BLaER1 (cell line): ENCODE results near the gene NUAK1.

ENCODE experiments used
- H3K27ac ChIP-seq: shearing (Covaris generic); formaldehyde crosslinking; 2 replicates; pipeline ENCODE4 v1.8.1; 2022
- H3K27me3 ChIP-seq: shearing (Covaris generic); formaldehyde crosslinking; 2 replicates; pipeline ENCODE4 v1.8.1; 2022
- H3K36me3 ChIP-seq: shearing (Covaris generic); formaldehyde crosslinking; 2 replicates; pipeline ENCODE4 v1.8.1; 2022
- H3K4me1 ChIP-seq: shearing (Covaris generic); formaldehyde crosslinking; 2 replicates; pipeline ENCODE4 v1.8.1; 2022
- H3K4me2 ChIP-seq: shearing (Covaris generic); formaldehyde crosslinking; 2 replicates; pipeline ENCODE4 v1.8.1; 2022
- H3K4me3 ChIP-seq: shearing (Covaris generic); formaldehyde crosslinking; 2 replicates; pipeline ENCODE4 v1.8.1; 2022
- H3K9ac ChIP-seq: shearing (Covaris generic); formaldehyde crosslinking; 2 replicates; pipeline ENCODE4 v1.8.1; 2022
- H3K9me3 ChIP-seq: shearing (Covaris generic); formaldehyde crosslinking; 2 replicates; pipeline ENCODE4 v1.8.1; 2022
- H4K20me1 ChIP-seq: shearing (Covaris generic); formaldehyde crosslinking; 2 replicates; pipeline ENCODE4 v1.8.1; 2022
- Cebpa-rat ChIP-seq: shearing (Covaris generic); IDR thresholded peaks from 2 replicates; pipeline ENCODE4 v1.8.1; 2022

The NUAK1 gene

GRCh38 chr12:106068296-106068695 lies 70.5 kb downstream of the NUAK1 start:
- H4K20me1 ChIP-seq = no peaks in the 10 kb centered on the region
- no peak overlapping the region for H3K4me3 ChIP-seq
- H3K4me2 ChIP-seq = no peak overlapping the region
- TF ChIP-seq Cebpa-rat = no peak
- no peaks in the 10 kb centered on the region for H3K27me3 ChIP-seq
- no peak overlapping the region for H3K9ac ChIP-seq
- no peaks in the 10 kb centered on the region for H3K36me3 ChIP-seq
- no peaks in the 10 kb centered on the region for H3K9me3 ChIP-seq
- no peak overlapping the region for H3K27ac ChIP-seq
- no peaks in the 10 kb centered on the region for H3K4me1 ChIP-seq

GRCh38 chr12:106067606-106068205 lies 71.0 kb downstream of the NUAK1 start:
- H3K4me2 ChIP-seq = no peak overlapping the region
- H3K4me1 ChIP-seq = no peaks in the 10 kb centered on the region
- H3K9me3 ChIP-seq = no peaks in the 10 kb centered on the region
- H4K20me1 ChIP-seq = no peaks in the 10 kb centered on the region
- H3K27ac ChIP-seq = no peak overlapping the region
- H3K9ac ChIP-seq = no peak overlapping the region
- H3K27me3 ChIP-seq = no peaks in the 10 kb centered on the region
- no peaks in the 10 kb centered on the region for H3K36me3 ChIP-seq
- H3K4me3 ChIP-seq = no peak overlapping the region
- TF ChIP-seq Cebpa-rat = no peak

GRCh38 chr12:106066726-106067325 lies 71.9 kb downstream of the NUAK1 start:
- no peak overlapping the region for H3K9ac ChIP-seq
- H3K4me3 ChIP-seq = no peak overlapping the region
- H3K27me3 ChIP-seq = no peaks in the 10 kb centered on the region
- no peak for TF ChIP-seq Cebpa-rat
- H3K36me3 ChIP-seq = no peaks in the 10 kb centered on the region
- no peaks in the 10 kb centered on the region for H3K9me3 ChIP-seq
- no peaks in the 10 kb centered on the region for H4K20me1 ChIP-seq
- H3K27ac ChIP-seq = no peak overlapping the region
- no peaks in the 10 kb centered on the region for H3K4me1 ChIP-seq
- H3K4me2 ChIP-seq = no peak overlapping the region

GRCh38 chr12:106066051-106066705 lies 72.6 kb downstream of the NUAK1 start:
- Histone ChIP-seq H3K4me1 (no peaks in the 10 kb centered on the region), H3K9ac (no peak overlapping the region), H3K27me3 (no peaks in the 10 kb centered on the region), H4K20me1 (no peaks in the 10 kb centered on the region), H3K27ac (no peak overlapping the region), H3K4me2 (no peak overlapping the region), H3K9me3 (no peaks in the 10 kb centered on the region), H3K4me3 (no peak overlapping the region), H3K36me3 (no peaks in the 10 kb centered on the region)
- TF ChIP-seq Cebpa-rat = no peak

GRCh38 chr12:106065506-106065905 lies 73.2 kb downstream of the NUAK1 start:
- Histone ChIP-seq H3K4me3 (no peak overlapping the region), H3K27me3 (no peaks in the 10 kb centered on the region), H3K9me3 (no peaks in the 10 kb centered on the region), H3K36me3 (no peaks in the 10 kb centered on the region), H3K9ac (no peak overlapping the region), H3K27ac (no peak overlapping the region), H3K4me1 (no peaks in the 10 kb centered on the region), H4K20me1 (no peaks in the 10 kb centered on the region), H3K4me2 (no peak overlapping the region)
- TF ChIP-seq Cebpa-rat = no peak

- no peaks in the 10 kb centered on the region for H3K9me3 ChIP-seq
- no peak overlapping the region for H3K9ac ChIP-seq
- H3K36me3 ChIP-seq = no peaks in the 10 kb centered on the region
- no peaks in the 10 kb centered on the region for H4K20me1 ChIP-seq
- no peak for TF ChIP-seq Cebpa-rat
- H3K4me2 ChIP-seq = no peak overlapping the region
- H3K4me1 ChIP-seq = no peaks in the 10 kb centered on the region
- H3K4me3 ChIP-seq = no peak overlapping the region
- no peaks in the 10 kb centered on the region for H3K27me3 ChIP-seq
- no peak overlapping the region for H3K27ac ChIP-seq
These were observed 74.1 kb downstream of the NUAK1 start for GRCh38 chr12:106064721-106065021.

GRCh38 chr12:106063826-106064720 lies 74.7 kb downstream of the NUAK1 start:
- Histone ChIP-seq H3K4me3 (no peak overlapping the region), H4K20me1 (no peaks in the 10 kb centered on the region), H3K4me2 (no peak overlapping the region), H3K9ac (no peak overlapping the region), H3K9me3 (no peaks in the 10 kb centered on the region), H3K36me3 (no peaks in the 10 kb centered on the region), H3K27me3 (no peaks in the 10 kb centered on the region), H3K27ac (no peak overlapping the region), H3K4me1 (no peaks in the 10 kb centered on the region)
- no peak for TF ChIP-seq Cebpa-rat

- no peaks in the 10 kb centered on the region for H4K20me1 ChIP-seq
- no peak overlapping the region for H3K9ac ChIP-seq
- no peaks in the 10 kb centered on the region for H3K27me3 ChIP-seq
- no peak for TF ChIP-seq Cebpa-rat
- no peak overlapping the region for H3K27ac ChIP-seq
- H3K4me1 ChIP-seq = no peaks in the 10 kb centered on the region
- no peaks in the 10 kb centered on the region for H3K36me3 ChIP-seq
- H3K4me3 ChIP-seq = no peak overlapping the region
- no peaks in the 10 kb centered on the region for H3K9me3 ChIP-seq
- no peak overlapping the region for H3K4me2 ChIP-seq
These were observed 76.1 kb downstream of the NUAK1 start for GRCh38 chr12:106062693-106063092.

- Histone ChIP-seq H3K9me3 (peaks cover 9% of the 10 kb centered on the region), H3K4me2 (no peak overlapping the region), H4K20me1 (no peaks in the 10 kb centered on the region), H3K9ac (no peak overlapping the region), H3K4me1 (no peaks in the 10 kb centered on the region), H3K36me3 (no peaks in the 10 kb centered on the region), H3K4me3 (no peak overlapping the region), H3K27ac (no peak overlapping the region), H3K27me3 (no peaks in the 10 kb centered on the region)
- no peak for TF ChIP-seq Cebpa-rat
These were observed 80.2 kb downstream of the NUAK1 start for GRCh38 chr12:106058256-106059182.
